ENCODE results near the gene IGSF6.
"Not testable (repeated sequence)": the region's sequence is repeated elsewhere in the genome, so short reads cannot be mapped to it uniquely, and the experiment has no call there.

IGSF6 gene

GRCh38 chr16:21664801-21665492, 12.5 kb upstream of the IGSF6 start:
- FAIRE-seq = no peak
- no peak for TF ChIP-seq POLR2A (IDR thresholded peaks at IDR 0.05; ENCODE audit: low read depth, low read length)

GRCh38 chr16:21663889-21664647, 11.7 kb upstream of the IGSF6 start, which contains the start of gene OTOA:
Gene OTOA, plus strand, starts transcription at chr16:21663968. Its CDS starts 14,547 bp downstream, at chr16:21678515.
- TF ChIP-seq POLR2A (IDR thresholded peaks at IDR 0.05; ENCODE audit: low read depth, low read length) = no peak
- FAIRE-seq (no peak), DNase-seq (ENCODE audit: insufficient read length, low spot score) (no peak)

More at GRCh38 chr16:21664801-21665492, 12.5 kb upstream of the IGSF6 start:
- DNase-seq (ENCODE audit: insufficient read length, low spot score) = no peak

GRCh38 chr16:21659124-21659523, 6.7 kb upstream of the IGSF6 start:
- TF ChIP-seq POLR2A (IDR thresholded peaks at IDR 0.05; ENCODE audit: low read depth, low read length) = no peak
- no peak for FAIRE-seq
- no peak for DNase-seq (ENCODE audit: insufficient read length, low spot score)

- DNase-seq (ENCODE audit: insufficient read length, low spot score) (peak; percentile 49), FAIRE-seq (peak; percentile 75)
- TF ChIP-seq POLR2A (IDR thresholded peaks at IDR 0.05; ENCODE audit: low read depth, low read length) = no peak
These were observed 4.7 kb upstream of the IGSF6 start for GRCh38 chr16:21656795-21657768.

GRCh38 chr16:21654881-21655280, 2.5 kb upstream of the IGSF6 start:
- TF ChIP-seq POLR2A (IDR thresholded peaks at IDR 0.05; ENCODE audit: low read depth, low read length) = no peak
- FAIRE-seq (no peak), DNase-seq (ENCODE audit: insufficient read length, low spot score) (no peak)

- no peak for DNase-seq (ENCODE audit: insufficient read length, low spot score)
- no peak for FAIRE-seq
- TF ChIP-seq POLR2A (IDR thresholded peaks at IDR 0.05; ENCODE audit: low read depth, low read length) = no peak
These were observed 2.1 kb upstream of the IGSF6 start for GRCh38 chr16:21654466-21654865.

- no peak for DNase-seq (ENCODE audit: insufficient read length, low spot score)
- no peak for TF ChIP-seq POLR2A (IDR thresholded peaks at IDR 0.05; ENCODE audit: low read depth, low read length)
- FAIRE-seq = no peak
These were observed 1.2 kb upstream of the IGSF6 start for GRCh38 chr16:21653571-21653970.

GRCh38 chr16:21651515-21651914, 893 bp downstream of the IGSF6 start:
- FAIRE-seq = no peak
- no peak for DNase-seq (ENCODE audit: insufficient read length, low spot score)
- TF ChIP-seq POLR2A (IDR thresholded peaks at IDR 0.05; ENCODE audit: low read depth, low read length) = no peak

- FAIRE-seq (no peak), DNase-seq (ENCODE audit: insufficient read length, low spot score) (no peak)
- no peak for TF ChIP-seq POLR2A (IDR thresholded peaks at IDR 0.05; ENCODE audit: low read depth, low read length)
These were observed 1.9 kb downstream of the IGSF6 start for GRCh38 chr16:21650521-21650920.

- FAIRE-seq; DNase-seq (ENCODE audit: insufficient read length, low spot score): not testable (repeated sequence)
These were observed 2.5 kb downstream of the IGSF6 start for GRCh38 chr16:21649826-21650406.

GRCh38 chr16:21647562-21648164, 4.7 kb downstream of the IGSF6 start:
- no peak for TF ChIP-seq POLR2A (IDR thresholded peaks at IDR 0.05; ENCODE audit: low read depth, low read length)
- FAIRE-seq = no peak

GRCh38 chr16:21646721-21647561, 5.5 kb downstream of the IGSF6 start:
- FAIRE-seq = no peak
- DNase-seq (ENCODE audit: insufficient read length, low spot score) = no peak
- no peak for TF ChIP-seq POLR2A (IDR thresholded peaks at IDR 0.05; ENCODE audit: low read depth, low read length)

More at GRCh38 chr16:21647562-21648164, 4.7 kb downstream of the IGSF6 start:
- no peak for DNase-seq (ENCODE audit: insufficient read length, low spot score)

All from H54 (cell line).